GM21825 (cell line): ENCODE measurements around the gene TEKT2.

Experiments used
- ATAC-seq: cut with Tn5 transposase; IDR thresholded peaks from one replicate; pipeline ENCODE4 v1.9.1; 2021; ENCODE audit warnings: mild to moderate bottlenecking, moderate library complexity; ENCODE audit not compliant: unreplicated experiment

The TEKT2 gene

DNA sequence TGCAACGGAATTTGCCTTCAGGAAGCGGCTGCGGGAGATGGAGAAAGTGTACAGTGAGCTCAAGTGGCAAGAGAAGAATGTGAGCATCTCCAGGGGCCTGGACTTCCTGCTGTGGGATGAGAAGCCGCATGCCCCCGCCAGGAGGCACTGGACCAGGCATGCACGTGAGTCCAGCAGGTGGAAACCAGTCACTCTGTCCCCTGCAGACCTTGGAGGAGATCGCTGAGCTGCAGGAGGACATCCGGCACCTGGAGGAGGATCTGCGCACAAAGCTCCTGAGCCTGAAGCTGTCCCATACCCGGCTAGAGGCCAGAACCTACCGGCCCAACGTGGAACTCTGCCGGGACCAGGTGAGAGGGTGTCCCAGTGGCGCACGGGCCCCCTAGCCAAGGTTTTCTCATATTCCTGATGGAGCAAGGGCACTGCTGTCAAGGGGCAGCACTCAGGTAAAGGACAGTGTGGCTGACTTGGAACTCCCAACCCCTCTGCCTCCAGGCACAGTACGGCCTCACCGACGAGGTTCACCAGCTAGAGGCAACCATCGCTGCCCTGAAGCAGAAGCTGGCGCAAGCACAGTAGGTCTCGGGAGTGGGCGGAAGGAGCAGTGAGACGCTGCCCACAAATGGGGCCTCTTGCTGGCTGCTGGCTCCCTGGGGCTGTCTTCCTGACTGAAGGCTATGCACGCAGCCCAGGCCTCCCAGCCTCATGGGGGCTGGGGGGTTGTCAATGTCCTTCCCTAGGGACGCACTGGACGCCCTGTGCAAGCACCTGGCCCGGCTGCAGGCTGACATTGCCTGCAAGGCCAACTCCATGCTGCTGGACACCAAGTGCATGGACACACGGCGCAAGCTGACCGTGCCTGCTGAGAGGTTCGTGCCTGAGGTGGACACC is 3.6 kb downstream of the TEKT2 start:
- no peak for ATAC-seq

DNA sequence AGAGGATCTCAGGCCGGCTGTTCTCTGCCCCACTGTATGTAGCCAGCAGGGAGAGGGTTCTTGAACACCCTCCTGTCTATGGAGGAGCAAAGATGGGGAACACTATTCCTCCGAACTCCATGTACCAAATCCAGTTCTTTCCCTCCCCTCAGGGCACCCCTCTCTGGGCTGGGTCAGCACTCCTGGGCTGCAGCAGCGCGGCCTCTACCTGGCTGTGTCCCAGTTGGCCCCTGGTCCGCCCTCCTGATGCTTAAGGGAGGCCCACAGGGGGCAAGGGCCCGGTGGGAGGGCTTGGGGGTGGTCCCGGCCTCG is 4.3 kb downstream of the TEKT2 start:
- no peak for ATAC-seq

DNA sequence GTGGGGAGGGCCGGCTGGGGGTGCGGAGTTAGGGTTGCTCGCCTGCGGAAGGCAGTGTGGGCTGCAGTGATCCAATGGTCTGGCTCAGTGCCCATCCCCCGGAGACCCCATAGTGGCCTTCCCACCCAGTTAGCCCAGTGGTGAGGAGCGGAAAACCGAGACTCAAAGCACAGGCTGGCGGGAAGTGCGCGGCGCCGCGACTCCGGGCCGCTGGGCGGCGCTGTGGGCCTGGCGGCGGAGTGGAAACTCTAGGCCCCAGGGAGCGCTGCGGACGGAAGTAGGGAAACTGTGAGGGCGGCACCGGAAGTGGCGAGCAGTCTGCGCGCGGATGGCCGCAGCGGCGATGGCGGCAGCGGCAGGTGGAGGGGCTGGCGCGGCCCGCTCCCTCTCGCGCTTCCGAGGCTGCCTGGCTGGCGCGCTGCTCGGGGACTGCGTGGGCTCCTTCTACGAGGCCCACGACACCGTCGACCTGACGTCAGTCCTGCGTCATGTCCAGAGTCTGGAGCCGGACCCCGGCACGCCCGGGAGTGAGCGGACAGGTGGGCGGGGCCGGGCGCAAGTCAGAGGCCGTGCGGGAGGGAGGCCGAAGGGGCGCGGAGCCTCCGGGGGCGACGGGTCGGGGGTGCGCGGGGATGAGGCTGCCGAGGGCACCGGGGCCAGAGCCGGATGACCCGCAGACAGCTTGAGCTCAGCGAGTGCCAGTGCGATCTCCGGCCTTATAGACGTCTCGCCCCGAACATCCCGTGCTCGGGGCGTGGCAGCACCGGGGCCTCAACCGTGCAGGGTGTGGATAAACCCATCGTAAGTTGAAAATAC is 4.9 kb downstream of the TEKT2 start, which contains the start of gene ADPRS:
Gene ADPRS, plus strand, starts transcription at position 316 of the 816 bp plus-strand sequence. Its CDS starts 13 bp downstream, at position 329.
- ATAC-seq = peak; percentile 60

DNA sequence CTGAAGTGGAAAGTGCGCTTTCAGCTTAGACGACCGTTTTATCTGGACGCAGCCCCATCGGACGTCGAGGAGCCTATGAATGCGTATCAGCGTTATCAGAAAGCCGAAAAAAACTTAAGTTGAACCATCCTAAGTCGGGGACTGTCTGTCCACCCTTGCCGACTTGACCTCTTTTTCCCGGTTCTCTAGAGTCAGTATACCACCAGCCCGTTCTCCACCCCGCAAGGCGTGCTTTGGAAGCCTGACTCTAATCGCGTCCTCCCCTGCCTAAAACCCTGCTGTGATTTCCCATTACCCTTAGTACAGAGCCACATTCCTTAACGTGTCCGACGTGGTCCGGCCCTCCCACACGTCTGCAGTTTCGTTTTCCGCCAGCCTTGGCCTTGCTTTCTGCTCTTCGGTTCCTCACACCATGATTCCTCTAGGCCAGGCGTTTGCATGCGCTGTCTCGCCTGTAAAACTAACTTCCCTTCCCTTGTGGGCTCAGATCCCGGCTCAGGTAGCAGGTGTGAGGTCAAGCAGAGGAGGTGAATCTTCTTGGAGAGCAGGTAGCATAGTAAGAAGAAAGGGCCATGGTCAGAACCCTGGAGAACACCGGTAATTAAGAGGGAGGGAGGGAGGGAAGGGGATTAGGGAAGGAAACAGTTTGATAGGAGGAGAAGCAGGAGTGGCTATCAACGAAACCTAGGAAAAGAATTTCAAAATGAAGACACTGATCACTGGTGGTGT is 5.7 kb downstream of the TEKT2 start:
- ATAC-seq = no peak

DNA sequence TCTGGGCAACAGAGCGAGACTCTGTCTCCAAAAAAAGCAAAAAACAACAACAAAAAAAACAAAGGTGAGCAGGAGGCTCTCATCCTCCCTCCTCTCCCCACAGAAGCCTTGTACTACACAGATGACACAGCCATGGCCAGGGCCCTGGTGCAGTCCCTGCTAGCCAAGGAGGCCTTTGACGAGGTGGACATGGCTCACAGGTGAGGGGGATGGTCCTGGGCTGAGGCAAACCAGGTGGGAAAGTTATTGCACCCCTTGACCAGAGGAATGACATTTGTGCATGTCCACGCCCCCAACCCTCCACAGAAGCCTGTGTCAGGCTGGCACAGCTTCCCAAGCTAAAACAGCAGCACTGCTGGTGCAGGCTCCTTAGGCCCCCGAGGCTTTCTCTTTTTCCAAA is 7.2 kb downstream of the TEKT2 start:
- no peak for ATAC-seq

DNA sequence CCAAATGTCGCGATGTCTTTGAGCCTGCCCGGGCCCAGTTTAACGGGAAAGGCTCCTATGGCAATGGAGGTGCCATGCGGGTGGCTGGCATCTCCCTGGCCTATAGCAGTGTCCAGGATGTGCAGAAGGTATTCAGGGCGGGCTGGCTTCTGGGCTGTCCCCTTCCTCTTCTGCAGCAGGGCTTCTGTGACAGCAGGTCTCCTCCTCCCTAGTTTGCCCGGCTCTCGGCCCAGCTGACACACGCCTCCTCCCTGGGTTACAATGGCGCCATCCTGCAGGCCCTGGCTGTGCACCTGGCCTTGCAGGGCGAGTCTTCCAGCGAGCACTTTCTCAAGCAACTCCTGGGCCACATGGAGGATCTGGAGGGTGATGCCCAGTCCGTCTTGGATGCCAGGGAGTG is 7.8 kb downstream of the TEKT2 start:
- no peak for ATAC-seq

DNA sequence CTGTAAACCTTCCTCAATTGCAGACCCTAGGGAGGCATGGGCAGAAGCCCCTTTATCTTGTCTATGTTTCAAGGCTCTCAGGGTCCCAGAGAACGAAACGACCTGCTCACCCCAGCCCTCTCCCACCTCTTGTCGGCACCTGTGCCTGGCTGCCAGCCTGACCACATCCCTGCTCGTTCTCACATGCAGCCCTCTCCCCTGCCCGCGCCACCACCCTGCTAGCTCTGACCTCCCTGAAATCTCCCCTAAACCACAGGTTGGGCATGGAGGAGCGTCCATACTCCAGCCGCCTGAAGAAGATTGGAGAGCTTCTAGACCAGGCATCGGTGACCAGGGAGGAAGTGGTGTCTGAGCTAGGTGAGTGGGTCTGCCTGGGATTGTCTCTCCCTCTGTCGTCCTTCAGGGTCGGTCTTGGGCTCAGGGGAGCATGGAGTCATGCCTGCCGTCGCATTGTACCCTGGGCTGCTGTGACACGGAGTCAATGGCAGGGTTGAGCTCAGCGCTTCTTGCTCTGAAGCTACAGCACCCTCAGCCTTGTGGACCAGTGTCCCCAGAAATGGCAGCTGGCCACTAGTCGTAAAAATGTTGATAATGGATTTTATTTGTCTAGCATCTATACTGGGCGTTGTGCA is 8.4 kb downstream of the TEKT2 start:
- no peak for ATAC-seq

DNA sequence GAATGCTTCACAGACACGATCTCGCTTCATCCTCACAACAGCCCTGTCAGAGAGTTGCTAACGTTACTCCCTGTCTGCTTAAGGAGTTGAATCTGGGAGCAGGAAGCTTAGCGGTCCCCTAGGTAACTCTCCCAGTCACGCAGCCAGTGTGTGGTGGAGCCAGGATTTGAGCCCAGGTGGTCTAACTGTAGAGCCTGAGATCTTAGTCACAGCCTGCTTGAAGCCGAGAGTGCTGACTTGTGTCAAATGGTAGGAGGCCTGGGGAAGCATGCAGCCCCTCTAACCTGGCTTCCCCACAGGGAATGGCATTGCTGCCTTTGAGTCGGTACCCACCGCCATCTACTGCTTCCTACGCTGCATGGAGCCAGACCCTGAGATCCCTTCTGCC is 8.9 kb downstream of the TEKT2 start:
- ATAC-seq = no peak

DNA sequence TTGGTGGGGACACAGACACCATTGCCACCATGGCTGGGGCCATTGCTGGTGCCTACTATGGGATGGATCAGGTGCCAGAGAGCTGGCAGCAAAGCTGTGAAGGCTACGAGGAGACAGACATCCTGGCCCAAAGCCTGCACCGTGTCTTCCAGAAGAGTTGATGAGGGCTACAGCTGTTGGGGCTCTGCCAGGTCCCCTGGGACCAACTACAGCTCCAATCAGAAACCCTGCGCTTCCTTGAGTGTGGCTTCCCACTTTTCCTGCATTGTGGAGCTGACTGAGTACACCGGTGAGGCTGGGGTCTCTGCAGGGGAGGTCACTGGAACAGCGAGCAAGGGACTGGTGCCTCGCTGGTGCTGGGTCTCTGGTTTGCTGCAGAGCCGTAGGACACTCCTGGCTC is 9.3 kb downstream of the TEKT2 start:
- no peak for ATAC-seq

DNA sequence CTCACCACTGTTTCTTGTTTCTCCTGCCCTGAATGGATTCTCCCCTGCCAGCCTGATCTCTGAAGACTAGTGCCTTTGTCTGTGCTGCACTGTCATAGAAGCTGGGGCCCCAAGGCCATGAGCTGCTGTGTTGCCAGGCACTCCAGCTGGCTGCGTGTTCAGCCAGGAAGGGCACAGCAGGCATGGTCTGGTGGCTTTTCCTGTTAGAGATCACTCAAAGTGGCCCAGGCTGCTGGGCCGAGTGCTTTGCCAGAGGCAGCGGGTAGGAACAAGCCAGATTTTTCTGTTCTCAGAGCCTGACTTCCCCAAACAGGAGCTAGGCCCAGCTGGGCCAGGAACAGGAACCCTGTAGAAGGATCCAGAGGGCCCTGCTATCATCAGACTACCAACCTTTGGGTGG is 10.0 kb downstream of the TEKT2 start:
- ATAC-seq = no peak

DNA sequence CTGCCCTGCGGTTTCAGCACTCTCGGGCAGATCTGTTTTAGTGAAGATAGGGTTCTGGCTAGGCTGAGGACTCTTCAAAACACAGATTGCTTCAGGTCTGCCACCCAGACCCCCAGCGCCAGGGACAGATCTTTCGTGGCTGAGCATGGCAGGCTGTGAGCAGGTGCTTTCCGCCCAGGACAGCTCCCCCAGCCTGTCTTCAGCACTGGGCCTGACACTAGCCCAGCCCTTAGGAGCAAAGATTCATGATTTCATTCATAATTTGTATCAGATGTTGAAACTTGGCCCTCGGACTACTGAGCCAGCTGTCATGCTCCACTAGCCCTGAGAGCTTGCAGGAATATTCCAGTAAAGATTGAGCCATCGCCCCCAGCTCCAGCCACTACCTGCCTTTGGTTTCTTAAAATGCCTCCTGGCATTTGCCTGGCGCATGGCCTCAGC is 10.7 kb downstream of the TEKT2 start:
- no peak for ATAC-seq

DNA sequence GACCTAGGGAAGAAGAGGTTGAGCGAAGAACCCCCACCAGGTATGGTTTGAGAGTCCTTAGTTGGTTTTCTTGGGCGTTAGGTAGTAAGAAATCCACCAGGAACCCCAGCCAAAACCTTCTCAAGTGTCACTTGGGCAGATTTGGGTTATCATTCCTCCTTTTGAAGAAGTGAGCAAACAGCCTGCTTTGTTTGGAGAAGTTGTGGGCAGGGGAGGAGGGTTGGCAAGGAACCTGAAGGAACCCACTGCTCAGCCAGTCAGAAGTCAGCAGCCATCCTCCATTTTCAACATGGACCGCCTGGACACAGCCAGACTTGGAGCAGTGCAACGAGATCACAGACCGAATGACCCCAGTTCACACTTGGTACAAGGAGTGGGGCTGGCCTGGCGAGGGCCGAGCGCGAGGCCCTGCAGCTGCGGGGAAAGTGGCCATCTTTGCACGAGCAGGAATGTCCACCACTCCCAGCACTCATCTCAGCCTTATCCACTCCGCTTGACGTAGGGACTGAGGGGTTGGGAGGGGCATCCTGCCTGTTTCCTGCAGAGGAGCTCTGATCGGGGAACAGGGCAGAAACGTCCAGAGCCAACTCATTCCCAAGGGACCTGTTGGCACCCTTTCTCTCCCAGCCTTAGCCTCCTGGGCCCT is 12.0 kb downstream of the TEKT2 start:
- no peak for ATAC-seq

DNA sequence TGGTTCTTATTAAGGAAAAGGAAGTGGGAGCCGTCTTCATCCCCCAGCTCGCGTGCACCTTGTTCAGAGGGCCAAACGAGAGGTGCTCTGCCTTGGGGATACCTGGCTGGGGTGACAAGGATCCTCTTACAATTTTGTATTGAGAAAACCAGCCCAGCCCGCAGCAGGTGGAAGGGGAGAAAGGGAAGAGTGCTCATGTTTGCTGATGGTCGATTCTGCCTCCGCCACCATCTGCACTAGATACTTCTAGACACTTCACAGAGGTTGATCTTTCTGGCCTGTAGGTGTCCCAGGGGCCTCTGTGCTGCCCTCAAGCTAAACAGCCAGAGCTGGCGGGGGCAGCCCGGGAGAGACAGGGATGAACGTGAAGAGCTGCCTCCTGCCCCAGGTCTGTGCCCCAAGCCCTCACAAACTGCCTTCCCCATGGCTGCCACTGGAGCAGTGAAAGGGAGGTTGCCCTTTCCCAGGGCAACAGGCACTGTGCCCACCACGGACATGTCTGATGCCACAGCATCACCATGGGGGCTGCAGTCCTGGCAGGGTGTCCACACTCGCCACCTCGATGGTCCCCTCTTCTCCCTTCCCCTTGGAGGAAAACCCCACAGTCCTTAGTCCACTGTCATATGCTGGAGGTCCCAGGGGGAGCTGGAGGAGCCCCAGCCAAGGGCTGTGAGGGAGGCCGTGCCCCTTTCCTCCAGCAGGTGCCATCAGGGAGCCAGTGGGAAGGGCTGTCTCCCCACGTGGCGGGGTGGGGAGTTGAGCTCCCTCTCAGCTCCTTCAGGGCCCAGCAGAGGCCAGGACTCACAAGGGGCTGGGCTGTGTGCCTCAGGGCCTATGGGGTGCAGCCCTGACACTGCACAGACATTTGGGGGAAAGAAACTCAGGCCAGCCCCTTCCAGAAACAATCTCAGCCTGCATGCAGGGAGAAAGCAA is 12.9 kb downstream of the TEKT2 start:
- no peak for ATAC-seq

DNA sequence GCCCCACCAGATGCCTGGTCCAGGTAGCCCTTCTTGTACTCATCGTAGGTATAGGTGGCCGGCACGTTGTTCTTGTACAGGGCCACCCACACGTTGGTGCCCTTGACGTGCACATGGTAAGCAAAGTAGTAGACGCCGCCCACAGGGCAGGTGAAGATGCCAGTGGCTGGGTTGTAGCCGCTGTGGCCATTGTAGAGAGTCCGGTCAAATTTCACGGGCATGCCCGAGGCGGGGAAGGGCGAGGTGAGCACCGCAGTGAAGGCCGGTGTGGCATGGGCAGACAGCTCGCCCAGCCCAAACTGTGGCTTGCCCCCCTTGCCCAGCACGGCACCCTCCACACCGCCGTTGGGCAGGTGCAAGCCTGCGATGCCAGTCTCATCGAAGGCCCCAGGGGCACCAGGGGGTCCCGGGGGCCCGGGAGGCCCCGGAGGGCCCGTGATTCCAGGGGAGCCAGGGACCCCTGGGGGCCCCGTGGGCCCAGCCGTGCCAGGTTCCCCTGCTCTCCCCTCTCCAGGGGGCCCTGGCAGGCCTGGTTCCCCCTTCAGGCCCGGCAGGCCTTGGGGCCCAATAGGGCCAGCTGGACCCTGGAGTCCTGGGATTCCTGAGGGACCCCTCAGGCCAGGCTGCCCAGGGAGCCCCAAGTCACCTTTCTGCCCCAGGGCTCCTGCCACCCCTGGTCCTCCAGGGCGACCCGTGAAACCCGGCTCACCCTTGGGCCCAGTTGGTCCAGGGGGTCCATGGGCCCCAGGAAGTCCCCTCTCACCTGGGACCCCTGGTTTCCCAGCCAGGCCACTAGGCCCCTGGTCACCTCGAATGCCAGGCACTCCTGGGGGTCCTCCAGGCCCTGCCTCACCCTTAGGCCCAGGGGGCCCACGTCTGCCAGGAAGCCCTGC is 14.0 kb downstream of the TEKT2 start:
- ATAC-seq = no peak

DNA sequence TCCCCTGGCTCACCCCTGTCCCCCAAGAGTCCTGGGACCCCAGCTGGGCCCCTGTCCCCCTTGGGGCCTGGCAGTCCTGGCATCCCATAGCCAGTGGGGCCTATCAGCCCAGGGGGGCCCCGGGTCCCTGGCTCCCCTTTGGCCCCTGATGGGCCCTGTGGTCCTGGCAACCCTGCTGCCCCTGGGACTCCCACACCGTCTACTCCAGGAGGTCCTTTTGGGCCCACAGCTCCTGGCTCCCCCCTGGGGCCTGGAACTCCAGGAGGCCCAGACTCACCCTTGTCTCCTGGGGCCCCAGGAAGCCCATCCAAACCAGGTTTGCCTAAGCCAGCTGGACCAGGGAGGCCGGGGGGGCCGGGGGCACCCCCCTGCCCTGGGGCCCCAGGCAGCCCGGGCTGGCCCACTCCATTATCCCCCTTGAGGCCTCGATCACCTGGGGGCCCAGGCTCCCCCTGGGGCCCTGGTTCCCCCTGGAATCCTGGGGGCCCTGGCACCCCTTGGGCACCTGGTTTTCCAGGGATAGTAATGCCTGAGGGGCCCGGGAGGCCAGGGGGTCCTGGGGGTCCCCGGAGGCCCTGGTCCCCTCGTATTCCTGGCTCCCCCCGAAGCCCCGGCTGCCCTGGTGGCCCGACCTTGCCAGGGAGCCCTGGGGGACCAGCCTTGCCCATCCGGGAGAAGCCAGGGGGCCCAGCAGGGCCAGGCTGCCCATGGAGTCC is 14.9 kb downstream of the TEKT2 start:
- ATAC-seq = no peak

DNA sequence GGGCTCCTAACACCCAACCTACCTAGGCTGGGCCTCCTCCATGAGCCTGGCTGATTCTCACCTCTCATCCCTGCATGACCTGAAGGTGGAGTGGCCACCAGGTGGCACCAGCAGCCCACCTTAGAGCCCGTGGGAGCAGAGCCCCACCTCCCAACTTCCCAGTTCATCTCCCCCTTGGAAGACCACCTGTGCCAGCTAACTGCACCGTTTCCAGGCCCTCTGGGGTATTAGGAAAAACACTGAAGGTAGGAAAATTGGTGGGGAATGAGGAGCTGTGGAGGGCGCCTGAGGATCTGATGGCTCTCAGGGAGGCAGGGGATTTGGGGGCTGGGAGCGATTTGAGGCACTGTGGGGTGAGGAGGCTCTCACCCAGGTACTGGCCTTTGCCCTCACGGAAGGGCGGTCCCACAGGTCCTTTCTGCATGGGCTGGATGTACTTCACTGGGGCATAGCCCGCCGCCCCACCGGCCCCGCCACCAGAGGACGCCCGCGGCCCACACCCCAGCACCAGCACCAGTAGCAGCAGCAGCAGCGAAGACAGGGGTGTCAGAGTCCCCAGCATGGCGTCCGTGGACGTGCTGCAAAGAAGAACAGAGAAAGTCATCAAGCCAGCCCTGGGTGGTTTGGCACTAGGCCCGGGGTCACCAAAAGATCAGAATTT is 15.9 kb downstream of the TEKT2 start:
- no peak for ATAC-seq

DNA sequence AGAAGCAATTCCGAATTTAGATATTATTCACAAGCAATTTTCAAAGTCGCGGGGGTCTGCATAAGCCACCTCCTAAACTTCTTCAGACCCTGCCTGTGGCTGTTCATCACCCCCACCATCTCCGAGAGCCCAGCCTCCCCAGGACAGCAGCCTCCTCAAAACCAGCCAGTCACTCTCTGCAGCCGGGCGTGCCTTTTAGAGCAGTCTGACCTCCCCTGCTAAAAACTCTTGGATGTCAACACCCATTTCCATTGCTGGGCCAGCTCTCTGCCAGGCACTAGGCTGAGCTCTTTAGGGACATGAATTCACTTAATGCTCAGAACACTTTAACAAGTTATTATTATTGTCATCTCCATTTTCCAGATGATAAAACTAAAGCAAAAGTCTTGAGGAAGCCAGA is 16.5 kb downstream of the TEKT2 start:
- ATAC-seq = no peak
